ENCODE data around the gene HPN. TPM values are rescaled to one million over a fixed set of nuclear protein-coding genes. Genes with fewer than 3 reads are reported as not detected.
"Not testable (repeated sequence)": the region's sequence is repeated elsewhere in the genome, so short reads cannot be mapped to it uniquely, and the experiment has no call there.

The HPN gene
- total RNA-seq, 1 donor from 2014 or later = 564 TPM

DNA sequence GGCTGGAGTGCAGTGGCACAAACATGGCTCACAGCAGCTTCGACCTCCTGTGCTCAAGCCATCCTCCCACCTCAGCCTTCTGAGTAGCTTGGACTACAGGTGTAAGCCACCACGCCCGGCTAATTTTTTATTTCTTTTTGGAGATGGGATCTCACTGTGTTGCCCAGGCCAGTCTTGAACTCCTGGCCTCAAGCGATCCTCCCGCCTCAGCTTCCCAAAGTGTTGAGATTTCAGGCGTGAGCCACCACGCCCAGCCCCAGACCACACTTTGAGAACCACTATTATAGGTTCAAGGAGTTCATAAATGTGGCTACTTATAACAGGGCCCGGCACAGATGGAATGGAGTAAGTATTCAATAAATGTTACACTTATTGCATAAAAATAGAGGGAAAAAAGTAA lies 14.5 kb upstream of the HPN start:
- ATAC-seq (no peak), DNase-seq (ENCODE audit: low spot score) (no peak)

DNA sequence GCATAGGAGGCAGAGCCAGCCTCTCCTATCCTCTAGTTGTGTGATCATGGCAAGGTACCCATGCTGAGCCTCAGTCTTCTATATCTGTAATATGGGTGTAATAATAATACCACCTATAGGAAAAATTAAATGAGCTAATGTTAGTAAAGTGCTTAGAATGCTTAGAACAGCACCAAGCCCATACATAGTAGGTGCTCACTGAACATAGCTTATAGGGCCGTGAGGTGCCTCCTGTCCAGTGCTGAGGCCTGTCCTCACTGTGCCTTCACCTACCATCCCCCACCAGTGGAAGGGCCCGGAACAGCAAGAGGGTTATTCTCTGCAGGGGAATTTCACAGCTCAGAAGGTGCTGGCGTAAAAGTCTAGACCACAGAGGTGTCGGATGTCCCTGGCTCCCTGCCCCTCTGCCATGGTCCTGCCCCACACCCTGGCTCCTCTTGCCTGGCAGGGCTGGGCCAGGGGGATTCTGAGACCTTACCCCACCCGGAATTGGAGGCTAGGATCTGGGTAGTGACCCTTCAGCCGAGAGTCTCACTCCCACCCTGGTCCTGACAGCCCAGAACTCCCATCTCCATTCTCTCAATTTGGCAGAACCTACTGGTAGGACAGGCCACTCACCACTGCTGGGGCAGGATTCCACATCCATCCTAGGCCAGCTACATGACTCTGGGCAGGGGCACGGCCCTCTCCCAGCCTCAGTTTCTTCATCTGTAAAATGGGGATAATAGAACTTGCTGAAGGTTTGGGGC lies 13.5 kb upstream of the HPN start:
- no peak for DNase-seq (ENCODE audit: low spot score)
- no peak for ATAC-seq

DNA sequence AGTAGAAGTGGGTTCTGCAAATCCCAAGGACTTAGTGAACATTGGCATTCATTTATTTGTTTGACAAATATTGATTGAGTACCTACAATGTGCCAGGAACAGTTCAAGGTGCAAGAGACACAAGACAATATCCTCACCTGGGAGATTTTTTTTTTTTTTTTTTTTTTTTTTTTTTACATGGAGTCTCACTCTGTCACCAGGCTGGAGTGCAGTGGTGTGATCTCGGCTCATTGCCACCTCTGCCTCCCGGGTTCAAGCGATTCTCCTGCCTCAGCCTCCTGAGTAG lies 13.0 kb upstream of the HPN start:
- ATAC-seq; DNase-seq (ENCODE audit: low spot score): not testable (repeated sequence)

DNA sequence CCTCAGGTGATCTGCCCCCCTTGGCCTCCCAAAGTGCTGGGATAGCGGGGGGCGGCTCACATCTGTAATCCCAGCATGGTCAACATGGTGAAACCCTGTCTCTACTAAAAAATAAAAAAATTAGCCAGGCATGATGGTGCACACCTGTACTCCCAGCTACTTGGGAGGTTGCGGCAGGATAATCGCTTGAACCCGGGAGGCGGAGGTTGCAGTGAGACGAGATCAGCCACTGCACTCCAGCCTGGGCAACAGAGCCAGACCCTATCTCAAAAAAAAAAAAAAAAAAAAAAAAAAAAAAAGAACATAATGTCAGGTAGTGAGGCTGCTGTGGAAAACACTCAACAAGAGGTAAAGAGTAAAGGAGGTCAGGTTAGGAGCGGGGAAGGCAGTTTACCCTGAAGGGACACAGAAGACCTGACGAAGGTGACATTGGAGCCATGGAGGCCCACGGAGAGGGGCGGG lies 12.2 kb upstream of the HPN start:
- ATAC-seq; DNase-seq (ENCODE audit: low spot score): not testable (repeated sequence)

DNA sequence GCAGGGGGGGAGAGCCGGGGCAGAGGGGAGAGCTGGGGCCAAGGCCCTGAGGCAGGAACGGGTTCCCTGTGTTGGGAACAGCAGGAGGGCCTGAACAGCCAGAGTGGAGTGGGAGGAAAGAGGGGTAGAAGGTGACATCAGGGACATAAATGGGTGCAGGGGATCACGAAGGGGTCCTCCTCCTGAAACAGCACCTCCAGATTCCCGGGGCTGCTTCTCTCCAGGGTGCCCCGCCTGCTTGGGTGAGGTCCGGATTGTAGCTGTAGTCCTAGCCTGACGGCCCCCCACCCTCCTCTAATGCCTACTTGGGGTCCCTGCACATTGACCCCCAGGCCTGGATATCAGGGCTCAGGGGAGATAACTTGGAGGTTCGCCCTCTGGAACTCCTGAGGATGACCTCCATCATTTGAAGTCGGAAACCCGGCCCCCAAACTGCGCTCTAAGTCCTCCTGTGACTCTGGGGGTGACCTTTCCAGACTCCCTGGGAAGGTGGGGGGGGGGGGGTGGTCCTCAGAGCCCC lies 11.7 kb upstream of the HPN start:
- DNase-seq (ENCODE audit: low spot score) (no peak), ATAC-seq (no peak)

DNA sequence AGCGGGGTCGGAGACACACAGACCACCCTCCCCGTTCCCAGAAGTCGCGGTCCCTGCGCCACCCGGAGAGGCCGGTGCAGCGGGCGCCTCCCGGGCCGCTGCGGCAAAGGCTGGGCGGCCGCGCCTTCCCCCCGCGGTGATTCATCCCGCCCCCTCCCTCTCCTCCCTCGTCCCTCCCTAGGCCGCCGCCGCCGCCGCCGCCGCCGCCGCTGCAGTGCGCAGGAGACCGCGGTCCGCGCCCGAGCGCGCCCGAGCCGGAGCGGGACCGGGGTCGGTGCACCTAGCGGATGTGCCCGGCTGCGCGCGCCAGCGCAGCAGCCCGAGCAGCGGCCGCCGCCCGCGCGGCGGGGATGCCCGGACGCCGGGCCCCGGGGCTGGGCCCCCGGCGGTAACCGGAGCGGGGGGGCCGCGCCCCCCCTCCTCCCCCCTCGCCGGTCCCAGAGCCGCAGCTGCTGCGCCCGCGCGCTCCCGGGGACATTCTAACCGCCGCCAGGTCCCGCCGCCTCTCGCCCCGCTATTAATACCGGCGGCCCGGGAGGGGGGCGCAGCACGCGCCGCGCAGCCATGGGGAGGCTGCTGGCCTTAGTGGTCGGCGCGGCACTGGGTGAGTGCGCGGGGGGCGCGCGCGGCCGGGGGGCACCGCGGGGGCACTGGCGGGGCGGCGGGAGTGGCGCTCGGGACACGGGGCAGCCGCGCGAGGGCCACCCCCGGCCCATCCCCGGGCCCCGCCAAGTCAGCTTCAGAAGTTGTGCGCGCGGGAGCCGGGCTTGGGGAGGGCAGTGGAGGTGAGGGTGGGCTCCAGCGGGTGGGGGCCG lies 11.1 kb upstream of the HPN start, which contains the start of gene SCN1B:
Gene SCN1B (plus strand): TSS at position 214 of the 815 bp plus-strand sequence. CDS start 351 bp downstream, at position 565.
- no peak for DNase-seq (ENCODE audit: low spot score)
- ATAC-seq = peak; percentile 70

DNA sequence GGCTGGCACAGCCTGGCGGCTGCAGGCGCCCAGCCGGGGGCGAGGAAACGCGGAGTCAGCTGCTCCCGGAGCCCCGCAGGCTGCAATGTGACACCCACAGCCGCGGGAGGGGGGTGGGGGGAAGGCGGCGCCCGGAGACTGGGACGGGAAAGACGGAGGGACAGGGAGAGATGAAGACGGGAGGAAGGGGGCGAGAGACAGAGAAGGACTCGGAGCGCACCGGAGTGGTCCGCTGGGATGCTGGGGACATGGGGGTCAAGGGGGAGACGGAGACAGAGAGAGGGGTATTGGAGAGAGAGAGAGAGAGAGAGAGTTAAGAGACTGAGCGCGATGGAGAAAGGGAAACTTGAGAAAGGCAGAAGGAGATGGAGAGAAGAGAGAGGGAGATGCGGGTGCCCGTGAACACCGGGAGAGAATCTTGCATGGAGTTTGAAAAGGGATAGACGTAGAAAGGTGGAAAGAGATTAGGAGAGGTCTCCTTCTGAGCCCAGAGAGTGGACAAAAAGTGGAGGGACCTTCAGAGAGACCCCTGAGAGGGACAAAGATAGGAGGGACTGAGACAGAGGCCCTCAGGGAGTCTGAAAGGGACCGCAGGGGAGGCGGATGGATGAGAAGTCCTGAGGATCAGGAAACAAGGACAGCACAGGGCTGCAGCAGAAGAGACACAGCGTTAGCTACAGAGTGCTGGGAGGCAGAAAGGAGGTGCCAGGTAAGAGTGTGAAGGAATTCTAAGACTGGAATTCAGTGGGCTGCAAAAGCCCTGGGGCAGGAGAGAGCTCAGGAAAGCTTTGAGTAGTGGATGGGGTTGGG lies 10.2 kb upstream of the HPN start:
- DNase-seq (ENCODE audit: low spot score) = no peak
- peak; percentile 9 for ATAC-seq

DNA sequence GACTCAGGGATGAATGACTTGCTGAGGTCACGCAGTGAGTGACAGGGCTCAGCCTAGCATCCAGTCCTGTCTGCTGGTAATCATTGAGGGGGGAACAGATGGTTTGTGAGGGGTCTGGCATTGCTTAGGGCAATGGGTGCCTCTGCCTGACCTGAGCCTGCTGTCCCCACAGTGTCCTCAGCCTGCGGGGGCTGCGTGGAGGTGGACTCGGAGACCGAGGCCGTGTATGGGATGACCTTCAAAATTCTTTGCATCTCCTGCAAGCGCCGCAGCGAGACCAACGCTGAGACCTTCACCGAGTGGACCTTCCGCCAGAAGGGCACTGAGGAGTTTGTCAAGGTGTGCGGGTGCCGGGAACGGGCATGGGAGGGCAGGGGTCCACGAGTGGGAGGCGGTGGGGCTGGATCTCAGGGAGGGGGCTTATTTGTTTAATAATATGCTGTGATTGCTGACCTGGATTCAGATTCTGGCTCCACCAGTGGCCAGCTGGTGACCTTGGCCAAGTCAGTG lies 9.1 kb upstream of the HPN start:
- ATAC-seq (no peak), DNase-seq (ENCODE audit: low spot score) (no peak)

DNA sequence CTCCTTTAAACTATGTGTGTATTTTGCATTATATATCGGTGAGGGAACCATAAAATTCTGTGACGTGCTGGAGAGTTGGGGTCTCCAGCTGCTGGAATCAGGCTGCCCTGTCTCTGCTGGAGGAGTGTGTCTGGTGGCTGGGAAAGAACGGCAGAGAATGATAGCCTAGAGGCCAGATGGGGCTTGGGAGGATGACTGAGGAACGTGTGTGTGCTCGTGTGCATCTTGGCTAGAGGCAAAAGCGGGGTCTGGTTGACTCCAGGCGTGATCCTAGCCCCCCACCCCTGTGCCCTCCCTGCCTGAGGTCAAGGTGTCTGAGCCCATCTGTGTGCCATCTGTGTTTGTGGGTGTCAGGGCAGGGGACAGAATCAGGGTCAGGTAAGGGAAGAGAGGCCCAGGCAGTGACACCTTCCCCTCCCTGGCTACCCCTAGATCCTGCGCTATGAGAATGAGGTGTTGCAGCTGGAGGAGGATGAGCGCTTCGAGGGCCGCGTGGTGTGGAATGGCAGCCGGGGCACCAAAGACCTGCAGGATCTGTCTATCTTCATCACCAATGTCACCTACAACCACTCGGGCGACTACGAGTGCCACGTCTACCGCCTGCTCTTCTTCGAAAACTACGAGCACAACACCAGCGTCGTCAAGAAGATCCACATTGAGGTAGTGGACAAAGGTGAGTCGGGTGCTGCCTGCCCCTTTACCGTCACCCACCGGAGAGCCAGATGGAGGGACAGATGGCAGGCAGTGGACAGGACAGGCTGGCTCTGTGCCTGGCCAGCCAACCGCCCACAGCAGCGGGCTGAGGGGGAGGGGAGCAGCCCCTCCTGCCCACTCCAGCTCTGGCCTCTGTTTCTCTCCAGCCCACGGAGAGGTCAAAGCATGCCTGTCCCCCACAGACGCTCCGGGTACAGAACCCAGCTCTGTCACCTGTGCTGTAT lies 8.2 kb upstream of the HPN start:
- DNase-seq (ENCODE audit: low spot score) (no peak), ATAC-seq (no peak)

DNA sequence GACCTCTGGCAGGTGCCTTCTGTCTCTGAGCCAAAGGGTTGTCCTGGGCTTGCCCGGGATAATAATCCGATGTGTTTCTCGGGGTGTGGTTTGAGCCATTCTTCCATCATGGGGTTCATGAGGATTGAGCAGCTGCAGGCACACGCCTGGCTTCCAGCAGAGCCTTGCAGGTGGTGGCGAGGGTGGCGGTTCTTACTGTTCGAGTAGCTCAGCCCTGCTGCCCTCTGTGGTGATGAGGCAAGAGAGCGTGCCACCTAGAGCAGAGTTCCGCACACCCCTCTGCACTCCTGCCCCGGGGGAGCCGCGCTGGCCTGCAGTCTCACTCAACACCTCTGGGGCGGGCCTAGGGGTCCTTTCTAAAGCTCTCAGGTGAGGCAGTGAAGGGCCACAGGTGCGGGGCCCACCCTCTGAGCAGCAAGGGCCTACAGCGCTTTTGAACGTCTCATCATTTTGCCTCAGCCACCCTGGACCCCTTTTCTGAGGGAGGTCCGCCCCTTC lies 7.5 kb upstream of the HPN start:
- no peak for DNase-seq (ENCODE audit: low spot score)
- ATAC-seq = peak; percentile 8

DNA sequence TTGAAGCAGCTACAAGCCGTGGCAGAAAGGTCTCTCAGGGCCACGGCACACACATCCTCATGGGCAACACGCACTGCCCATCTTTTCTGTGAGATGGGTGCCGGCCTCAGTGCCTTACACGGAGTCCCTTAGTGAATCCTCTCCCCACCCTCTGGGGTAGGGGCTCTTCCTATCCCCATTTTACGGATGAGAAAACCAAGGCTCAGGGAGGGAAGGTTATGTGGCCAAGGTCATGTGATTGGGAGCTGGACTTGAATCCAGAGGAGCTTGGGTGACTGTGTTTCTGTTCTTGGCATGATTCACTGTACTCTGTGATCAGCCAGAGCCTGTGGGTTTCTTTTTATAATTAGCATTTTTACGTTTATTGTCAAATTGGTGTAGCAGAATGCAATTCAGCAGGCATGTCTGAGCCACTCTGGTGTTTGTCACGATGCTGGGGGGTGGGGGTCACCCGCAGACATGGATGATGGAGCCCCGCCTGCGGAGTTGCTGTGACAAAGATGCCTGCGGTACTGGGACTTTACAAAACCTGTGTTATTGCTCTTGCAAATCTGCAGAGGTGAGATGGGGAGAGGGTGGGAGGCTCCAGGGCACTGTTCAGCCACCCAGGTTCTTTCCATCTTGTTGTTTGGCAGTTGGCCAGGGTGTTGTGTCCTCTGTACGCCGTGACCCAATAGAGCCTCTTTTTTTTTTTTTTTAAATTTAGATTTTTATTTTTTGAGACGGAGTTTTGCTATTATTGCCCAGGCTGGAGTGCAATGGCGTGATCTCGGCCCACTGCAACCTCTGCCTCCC lies 6.7 kb upstream of the HPN start:
- peak; percentile 20 for ATAC-seq

DNA sequence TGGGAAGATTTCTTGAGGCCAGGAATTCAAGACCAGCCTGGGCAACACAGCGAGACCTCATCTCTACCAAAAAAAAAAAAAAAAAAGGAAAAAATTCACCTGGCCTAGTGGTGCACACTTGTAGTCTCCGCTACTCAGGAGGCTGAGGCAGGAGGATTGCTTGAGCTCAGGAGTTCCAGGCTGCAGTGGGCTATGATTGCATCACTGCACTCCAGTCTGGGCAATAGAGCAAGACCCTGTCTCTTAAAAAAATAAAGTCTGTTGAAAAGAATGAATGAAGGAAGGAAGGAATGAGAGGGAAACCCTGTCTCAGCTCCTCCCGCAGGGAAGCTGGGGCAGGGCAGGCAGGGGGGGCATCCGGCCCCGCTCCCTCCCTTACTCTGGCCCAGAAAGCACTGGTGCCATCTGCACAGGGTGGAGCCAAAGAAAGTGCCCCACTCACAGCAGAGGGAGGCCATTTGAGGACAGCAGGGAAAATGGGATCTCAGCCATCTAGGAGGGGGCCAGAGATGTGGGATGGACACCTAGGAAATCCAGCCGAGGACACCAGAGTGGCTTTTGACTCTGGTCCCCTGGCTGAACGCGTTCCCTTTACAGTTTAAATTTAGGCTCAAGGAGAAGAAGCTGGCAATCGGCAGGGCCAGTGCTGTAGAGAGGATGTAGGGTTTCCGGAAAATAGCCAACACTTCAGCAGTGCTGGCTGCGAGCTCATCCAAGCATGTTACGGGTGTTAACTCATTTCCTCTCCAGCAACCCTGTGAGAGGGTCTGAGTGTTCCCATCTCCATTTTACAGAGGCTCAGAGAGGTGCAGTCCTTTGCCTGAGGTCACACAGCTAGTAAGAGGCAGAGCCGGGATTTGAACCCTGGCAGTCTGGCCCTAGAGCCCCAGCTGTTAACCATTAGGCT lies 3.6 kb upstream of the HPN start:
- no peak for DNase-seq (ENCODE audit: low spot score)
- no peak for ATAC-seq

More for the DNA sequence above, 6.7 kb upstream of the HPN start:
- DNase-seq (ENCODE audit: low spot score) = no peak

DNA sequence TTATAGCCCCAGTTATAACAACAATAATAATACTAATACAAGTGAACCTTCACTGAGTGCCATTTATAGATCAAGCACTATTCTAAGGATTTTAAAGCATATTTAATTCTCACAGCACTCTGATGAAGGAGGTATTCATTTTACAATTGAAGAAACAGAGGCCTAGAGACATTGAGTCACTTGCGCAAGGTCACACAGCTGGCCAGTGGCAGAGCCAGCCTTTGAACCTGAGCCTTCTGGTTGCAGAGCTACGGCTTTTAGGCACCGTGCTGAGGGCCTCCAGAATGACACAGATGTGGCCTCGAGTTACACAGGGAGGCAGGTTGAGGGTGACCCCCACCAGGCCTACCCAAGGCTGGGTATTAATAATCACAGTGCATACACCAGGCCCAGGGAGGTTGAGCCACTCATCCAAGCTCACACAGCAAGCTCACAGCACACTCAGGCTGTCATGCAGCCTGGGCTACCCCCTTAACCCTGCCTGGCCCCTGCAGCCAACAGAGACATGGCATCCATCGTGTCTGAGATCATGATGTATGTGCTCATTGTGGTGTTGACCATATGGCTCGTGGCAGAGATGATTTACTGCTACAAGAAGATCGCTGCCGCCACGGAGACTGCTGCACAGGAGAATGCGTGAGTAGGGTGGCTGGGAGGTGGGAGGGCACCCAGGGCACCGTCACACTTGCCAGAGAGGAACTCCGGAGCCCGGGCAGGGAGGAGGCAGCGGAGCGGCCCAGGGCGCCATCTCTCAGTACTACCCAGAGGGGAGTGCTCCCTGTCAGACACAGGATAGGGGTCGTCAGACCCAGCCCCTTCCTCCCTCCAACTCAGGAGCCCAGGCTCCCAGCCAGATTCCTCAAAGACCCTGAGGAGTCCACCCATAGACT lies 2.7 kb upstream of the HPN start:
- ATAC-seq (no peak), DNase-seq (ENCODE audit: low spot score) (no peak)

DNA sequence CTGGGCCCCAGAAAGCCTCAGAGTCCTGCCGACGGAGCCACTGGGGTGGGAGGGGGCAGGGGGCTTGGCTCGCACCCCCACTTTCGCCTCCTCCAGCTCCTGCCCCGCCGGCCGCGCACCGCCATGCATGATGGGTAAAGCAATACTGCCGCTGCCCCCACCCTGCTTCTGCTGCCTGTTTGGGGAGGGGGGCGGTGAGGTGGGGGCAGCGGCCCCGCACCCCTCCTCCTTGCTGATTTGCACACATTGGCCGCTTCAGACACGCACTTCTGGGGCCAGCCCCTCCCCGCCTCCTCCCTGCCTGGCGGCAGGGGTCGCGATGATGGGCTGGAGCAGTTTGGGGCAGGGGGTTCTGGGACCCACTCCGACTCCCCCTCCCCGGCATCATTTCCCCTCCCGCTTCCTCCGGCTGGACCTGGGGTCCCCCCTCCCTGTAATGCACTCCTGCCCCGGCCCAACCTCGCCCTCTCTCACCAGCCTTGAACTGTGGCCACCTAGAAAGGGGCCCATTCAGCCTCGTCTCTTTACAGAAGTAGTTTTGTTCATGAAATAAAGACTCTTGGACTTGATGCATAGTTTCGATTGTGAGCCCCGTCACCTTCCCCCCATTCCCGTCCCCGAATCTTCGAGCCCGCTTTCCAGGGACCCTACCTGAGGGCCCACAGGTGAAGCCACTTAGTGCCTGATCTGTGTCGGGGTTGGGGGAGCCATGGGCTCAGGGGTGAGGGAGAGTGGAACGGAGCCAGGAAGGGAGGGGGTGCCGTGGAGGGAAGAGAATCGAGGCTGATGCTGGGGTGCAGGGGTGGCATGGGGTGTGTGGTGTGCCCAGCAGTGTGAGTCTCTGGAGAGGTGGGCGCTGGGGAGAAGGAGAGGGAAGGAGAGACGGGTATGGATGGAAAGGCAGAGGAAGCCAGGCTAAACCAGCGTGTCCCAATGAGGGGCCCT lies 1.4 kb upstream of the HPN start:
- ATAC-seq (no peak), DNase-seq (ENCODE audit: low spot score) (no peak)

DNA sequence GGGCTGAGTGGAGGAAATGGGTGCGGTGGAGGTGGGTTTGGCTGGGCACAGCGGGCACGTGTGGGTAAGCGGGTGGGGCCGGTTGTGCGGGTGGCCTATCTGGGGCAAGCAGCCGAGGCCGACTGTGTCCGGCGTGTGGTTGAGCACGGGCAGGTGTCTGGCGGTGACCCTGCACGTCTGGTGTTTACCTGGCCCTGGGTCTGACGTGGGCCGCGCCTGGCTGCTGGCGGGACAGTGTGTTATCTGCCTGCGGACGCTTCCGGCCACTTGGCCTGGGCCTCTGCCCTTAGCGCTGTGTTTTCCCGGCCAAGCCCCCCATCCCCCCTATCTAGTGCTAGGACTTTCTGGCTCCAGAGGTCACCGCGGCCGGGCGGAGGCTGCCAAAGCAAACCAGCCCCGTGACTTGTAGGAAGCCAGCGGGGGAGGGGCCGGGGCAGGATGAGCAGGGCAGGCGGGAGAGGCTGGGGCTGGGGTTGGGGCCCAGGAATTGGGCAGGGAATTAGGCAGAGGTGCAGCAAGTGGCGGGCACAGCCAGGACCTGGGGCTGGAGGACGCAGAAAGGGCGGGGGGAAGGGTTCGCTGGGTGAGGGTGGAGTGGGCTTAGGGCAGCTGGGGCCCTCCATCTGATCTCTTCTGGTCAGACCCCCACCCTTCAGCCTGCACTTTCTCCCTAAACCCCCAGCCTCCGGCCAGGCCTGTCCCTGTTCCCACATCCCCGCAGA lies 534 bp upstream of the HPN start:
- peak; percentile 100 for DNase-seq (ENCODE audit: low spot score)
- peak; percentile 59 for ATAC-seq
